Upper lobe of right lung (tissue), 1 donor: Measurements from ENCODE around the gene CTDSP1. TPM values are rescaled to one million over a fixed set of nuclear protein-coding genes. Genes with fewer than 3 reads are reported as not detected.
A peak's percentile ranks its signal among the peaks of the same experiment; 100 is the strongest.

Experiments
- ATAC-seq: fragments of 200-7000 bp; cut with Tn5 transposase; one replicate; pipeline ENCODE4 v1.9.1; 2020; ENCODE audit warnings: mild to moderate bottlenecking, moderate library complexity
- DNase-seq: peaks from one replicate; pipeline ENCODE4 v3.0.0-alpha.2; 2020
- H3K27ac ChIP-seq: fragments of 200-600 bp; one replicate; pipeline ENCODE4 v1.8.0; 2022
- H3K27me3 ChIP-seq: fragments of 200-600 bp; one replicate; pipeline ENCODE4 v1.8.0; 2022; ENCODE audit warnings: mild to moderate bottlenecking
- H3K36me3 ChIP-seq: fragments of 200-600 bp; one replicate; pipeline ENCODE4 v1.8.0; 2022
- H3K4me1 ChIP-seq: fragments of 200-600 bp; one replicate; pipeline ENCODE4 v1.8.0; 2022
- H3K4me3 ChIP-seq: fragments of 200-600 bp; one replicate; pipeline ENCODE4 v1.8.0; 2022; ENCODE audit warnings: mild to moderate bottlenecking
- H3K9me3 ChIP-seq: fragments of 200-600 bp; one replicate; pipeline ENCODE4 v1.8.0; 2022
- intact Hi-C: fragments of 100-400 bp; cut with DNase I; formaldehyde crosslinking; loops from one replicate; pipeline ENCODE4 v1.11.0; 2022
- total RNA-seq: library from RNA; stranded (reverse); fragmentation: NEBNext Ultra II Directional; extraction: Animal tissue kit (Norgen Biotek cat#: 25700); gene quantifications from one replicate; pipeline ENCODE4 v1.2.1, GENCODE V29; 2021
- TF ChIP-seq, protein P1 (sequence below): fragments of 200-600 bp; IDR thresholded peaks from one replicate; pipeline ENCODE4 v1.8.0; 2022; ENCODE audit warnings: antibody characterized with exemption
- donor health status: DM: no; HTN: yes; CAD: no; lungs with severe emphysema.

CTDSP1 gene
- total RNA-seq, 1 donor from 2014 or later = 169 TPM

DNA sequence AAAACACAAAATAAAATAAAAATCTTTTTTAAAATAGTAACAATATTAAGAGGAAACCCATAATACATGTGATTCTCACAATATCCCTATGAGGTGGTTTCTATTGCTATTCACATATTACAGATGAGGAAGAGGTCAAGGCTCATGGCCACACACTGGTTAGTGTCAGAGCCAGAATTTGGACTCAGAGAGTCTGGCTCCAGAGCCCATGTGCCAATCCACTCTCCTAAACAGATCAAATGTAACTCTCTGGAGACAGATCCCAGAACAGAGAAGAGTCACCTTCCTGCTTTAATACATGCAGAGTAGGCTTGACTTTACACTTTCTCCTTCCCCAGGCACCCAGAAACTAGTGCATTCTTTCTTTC lies 27.7 kb upstream of the CTDSP1 start:
- no peaks in the 10 kb centered on the region for H3K36me3 ChIP-seq
- peaks cover 36% of the 10 kb centered on the region for H3K4me1 ChIP-seq
- H3K9me3 ChIP-seq = no peaks in the 10 kb centered on the region
- intact Hi-C loops = no loop called here
- H3K27me3 ChIP-seq = no peaks in the 10 kb centered on the region
- DNase-seq = no peak
- no peak for ATAC-seq
- TF ChIP-seq, protein P1, sequence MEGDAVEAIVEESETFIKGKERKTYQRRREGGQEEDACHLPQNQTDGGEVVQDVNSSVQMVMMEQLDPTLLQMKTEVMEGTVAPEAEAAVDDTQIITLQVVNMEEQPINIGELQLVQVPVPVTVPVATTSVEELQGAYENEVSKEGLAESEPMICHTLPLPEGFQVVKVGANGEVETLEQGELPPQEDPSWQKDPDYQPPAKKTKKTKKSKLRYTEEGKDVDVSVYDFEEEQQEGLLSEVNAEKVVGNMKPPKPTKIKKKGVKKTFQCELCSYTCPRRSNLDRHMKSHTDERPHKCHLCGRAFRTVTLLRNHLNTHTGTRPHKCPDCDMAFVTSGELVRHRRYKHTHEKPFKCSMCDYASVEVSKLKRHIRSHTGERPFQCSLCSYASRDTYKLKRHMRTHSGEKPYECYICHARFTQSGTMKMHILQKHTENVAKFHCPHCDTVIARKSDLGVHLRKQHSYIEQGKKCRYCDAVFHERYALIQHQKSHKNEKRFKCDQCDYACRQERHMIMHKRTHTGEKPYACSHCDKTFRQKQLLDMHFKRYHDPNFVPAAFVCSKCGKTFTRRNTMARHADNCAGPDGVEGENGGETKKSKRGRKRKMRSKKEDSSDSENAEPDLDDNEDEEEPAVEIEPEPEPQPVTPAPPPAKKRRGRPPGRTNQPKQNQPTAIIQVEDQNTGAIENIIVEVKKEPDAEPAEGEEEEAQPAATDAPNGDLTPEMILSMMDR = no peak
- peak overlapping the region; percentile 98 for H3K27ac ChIP-seq
- no peak overlapping the region for H3K4me3 ChIP-seq

DNA sequence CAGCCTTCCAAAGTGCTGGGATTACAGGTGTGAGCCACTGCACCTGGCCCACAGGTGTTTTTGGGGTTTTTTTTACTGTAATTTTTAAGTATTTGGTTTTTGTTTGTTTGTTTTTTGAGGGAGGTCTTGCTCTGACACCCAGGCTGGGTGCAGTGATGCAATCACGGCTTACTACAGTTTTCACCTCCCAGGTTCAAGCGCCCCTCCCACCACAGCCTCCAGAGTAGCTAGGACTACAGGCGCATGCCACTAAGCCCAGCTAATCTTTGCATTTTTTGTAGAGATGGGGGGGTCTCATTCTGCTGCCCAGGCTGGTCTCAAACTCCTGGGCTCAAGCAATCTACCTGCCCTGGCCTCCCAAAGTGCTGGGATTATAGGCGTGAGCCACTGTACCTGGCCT lies 24.9 kb upstream of the CTDSP1 start:
- no peak overlapping the region for H3K27ac ChIP-seq
- TF ChIP-seq, protein P1 = no peak
- H3K4me1 ChIP-seq = peaks cover 19% of the 10 kb centered on the region
- intact Hi-C loops = no loop called here
- no peaks in the 10 kb centered on the region for H3K9me3 ChIP-seq
- no peak for ATAC-seq
- DNase-seq = no peak
- no peak overlapping the region for H3K4me3 ChIP-seq
- H3K27me3 ChIP-seq = no peaks in the 10 kb centered on the region
- no peaks in the 10 kb centered on the region for H3K36me3 ChIP-seq

DNA sequence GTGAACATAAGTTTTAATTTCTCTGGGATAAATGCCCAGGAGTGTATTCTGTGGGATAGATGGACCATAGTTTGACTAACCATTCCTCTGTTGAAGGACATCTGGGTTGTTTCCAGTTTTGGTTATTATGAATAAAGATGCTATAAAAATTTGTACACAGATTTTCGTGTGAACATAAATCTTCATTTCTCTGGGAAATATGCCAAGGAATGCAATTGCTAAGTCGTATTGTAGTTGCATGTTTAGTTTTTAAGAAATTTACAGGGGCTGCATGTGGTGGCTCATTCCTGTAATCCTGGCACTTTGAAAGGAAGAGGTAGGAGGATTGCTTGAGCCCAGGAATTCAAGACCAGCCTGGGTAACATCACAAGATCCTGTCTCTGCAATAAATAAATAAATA lies 24.5 kb upstream of the CTDSP1 start:
- no peak for ATAC-seq
- Histone ChIP-seq H3K9me3 (no peaks in the 10 kb centered on the region), H3K4me1 (peaks cover 14% of the 10 kb centered on the region), H3K4me3 (no peak overlapping the region), H3K27me3 (no peaks in the 10 kb centered on the region), H3K27ac (no peak overlapping the region), H3K36me3 (no peaks in the 10 kb centered on the region)
- intact Hi-C loops = no loop called here
- TF ChIP-seq, protein P1 = no peak
- no peak for DNase-seq

DNA sequence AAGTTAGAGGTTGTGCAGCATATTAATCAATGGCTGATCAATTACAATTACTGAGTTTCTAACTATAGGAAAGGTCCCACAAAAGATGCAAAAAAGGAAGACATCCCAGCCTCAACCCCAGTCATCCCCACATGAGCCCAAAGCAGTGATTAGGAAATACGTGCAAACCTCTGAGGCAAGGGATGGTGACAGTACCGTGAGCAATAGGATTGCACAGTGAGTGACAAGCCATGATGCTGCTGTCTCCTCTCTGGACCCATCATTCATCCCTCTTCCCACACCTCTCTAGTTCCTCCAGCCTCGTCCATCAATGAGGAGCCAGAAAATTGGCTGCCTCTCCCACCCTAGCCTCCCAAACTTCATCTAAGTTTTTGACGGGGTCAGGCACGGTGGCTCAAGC lies 21.6 kb upstream of the CTDSP1 start:
- peak; percentile 68 for ATAC-seq

DNA sequence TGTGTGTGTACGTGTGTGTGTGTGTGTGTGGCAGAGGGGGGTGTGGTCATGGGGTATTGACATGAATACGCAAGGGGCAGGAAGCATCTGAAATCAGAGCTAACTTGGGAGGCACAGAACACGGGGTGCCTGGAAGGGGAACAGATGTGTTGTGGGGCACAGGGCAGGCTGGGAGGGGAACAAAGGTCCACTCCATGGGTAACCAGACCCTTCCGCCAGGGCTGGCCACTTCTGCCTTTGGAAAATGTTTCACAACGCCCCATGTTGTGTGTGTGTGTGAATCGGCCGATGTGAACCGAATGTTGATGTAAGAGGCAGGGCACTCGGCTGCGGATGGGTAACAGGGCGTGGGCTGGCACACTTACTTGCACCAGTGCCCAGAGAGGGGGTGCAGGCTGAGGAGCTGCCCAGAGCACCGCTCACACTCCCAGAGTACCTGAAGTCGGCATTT lies 17.7 kb upstream of the CTDSP1 start, which contains the start of gene SLC11A1:
TSS of gene SLC11A1 (plus strand) at position 358 of the 451 bp plus-strand sequence. CDS start 96 bp downstream, outside the sequence.
- ATAC-seq (peak; percentile 91), DNase-seq (peak; percentile 90)
- no peaks in the 10 kb centered on the region for H3K9me3 ChIP-seq
- H3K36me3 ChIP-seq = no peaks in the 10 kb centered on the region
- no peaks in the 10 kb centered on the region for H3K27me3 ChIP-seq
- peak within 1 kb of the TSS; percentile 79 for H3K27ac ChIP-seq
- TF ChIP-seq, protein P1 = no peak
- H3K4me3 ChIP-seq = peak within 1 kb of the TSS; percentile 40
- no peaks in the 10 kb centered on the region for H3K4me1 ChIP-seq
- intact Hi-C loops = no loop called here

More for the DNA sequence above, 21.6 kb upstream of the CTDSP1 start:
- Histone ChIP-seq H3K4me3 (no peak overlapping the region), H3K9me3 (no peaks in the 10 kb centered on the region), H3K27ac (no peak overlapping the region), H3K4me1 (no peaks in the 10 kb centered on the region), H3K27me3 (no peaks in the 10 kb centered on the region), H3K36me3 (no peaks in the 10 kb centered on the region)
- no peak for DNase-seq
- TF ChIP-seq, protein P1 = no peak
- intact Hi-C loops = no loop called here

DNA sequence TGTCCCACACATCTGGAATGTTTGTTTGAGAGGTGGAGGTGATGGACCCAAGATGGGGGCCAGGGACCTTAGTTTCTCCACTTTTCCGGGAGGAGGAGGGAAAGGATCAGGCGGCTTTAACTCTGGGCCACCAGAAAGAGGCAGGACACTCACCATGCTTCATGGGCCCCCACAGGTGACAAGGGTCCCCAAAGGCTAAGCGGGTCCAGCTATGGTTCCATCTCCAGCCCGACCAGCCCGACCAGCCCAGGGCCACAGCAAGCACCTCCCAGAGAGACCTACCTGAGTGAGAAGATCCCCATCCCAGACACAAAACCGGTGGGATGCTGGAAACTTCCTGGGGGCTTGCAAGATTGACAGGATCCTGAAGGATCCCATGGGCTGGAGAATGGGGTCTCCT lies 16.9 kb upstream of the CTDSP1 start:
- Histone ChIP-seq H3K27me3 (no peaks in the 10 kb centered on the region), H3K9me3 (no peaks in the 10 kb centered on the region), H3K4me1 (peaks cover 4% of the 10 kb centered on the region), H3K36me3 (no peaks in the 10 kb centered on the region), H3K4me3 (peak overlapping the region; percentile 40), H3K27ac (peak overlapping the region; percentile 79)
- intact Hi-C loops = no loop called here
- ATAC-seq (no peak), DNase-seq (no peak)
- TF ChIP-seq, protein P1 = no peak
